GM18519 (cell line): ENCODE data around the gene RRP7A.
"Not testable (repeated sequence)": the region's sequence is repeated elsewhere in the genome, so short reads cannot be mapped to it uniquely, and the experiment has no call there.

Experiments
- ATAC-seq: cut with Tn5 transposase; IDR thresholded peaks from one replicate; pipeline ENCODE4 v1.9.1; 2021; ENCODE audit warnings: mild to moderate bottlenecking, moderate library complexity; ENCODE audit not compliant: unreplicated experiment, low FRiP score

Gene RRP7A

DNA sequence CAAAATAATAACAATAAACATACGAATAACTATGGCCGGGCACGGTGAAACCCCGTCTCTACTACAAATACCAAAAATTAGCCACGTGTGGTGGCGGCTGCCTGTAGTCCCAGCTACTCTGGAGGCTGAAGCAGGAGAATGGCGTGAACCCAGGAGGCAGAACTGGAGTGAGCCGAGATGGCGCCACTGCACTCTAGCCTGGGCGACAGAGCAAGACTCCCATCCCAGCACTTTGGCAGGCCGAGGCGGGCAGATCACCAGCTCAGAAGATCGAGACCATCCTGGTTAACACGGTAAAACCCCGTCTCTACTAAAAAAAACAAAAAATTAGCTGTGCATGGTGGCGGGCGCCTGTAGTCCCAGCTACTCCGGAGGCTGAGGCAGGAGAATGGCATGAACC lies 17.0 kb upstream of the RRP7A start:
- ATAC-seq, result not testable (repeated sequence)

DNA sequence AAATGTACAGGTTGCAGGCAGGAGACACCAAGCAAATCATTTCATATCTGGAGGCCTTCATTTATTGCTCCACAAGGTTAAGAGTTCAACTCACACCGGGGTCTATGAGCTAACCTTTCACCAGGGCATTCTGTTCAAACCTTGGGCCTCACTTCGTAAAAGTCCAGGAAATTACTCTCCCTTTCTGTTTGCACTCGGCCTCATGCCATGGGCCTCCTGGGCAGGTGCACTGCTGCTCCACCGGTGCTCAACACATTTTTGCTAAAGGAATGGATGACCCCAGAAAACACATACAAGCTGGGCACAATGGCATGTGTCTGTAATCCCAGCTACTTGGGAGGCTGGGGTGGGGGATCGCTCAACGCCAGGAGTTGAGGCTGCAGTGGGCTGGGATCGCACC lies 16.6 kb upstream of the RRP7A start:
- no peak for ATAC-seq

DNA sequence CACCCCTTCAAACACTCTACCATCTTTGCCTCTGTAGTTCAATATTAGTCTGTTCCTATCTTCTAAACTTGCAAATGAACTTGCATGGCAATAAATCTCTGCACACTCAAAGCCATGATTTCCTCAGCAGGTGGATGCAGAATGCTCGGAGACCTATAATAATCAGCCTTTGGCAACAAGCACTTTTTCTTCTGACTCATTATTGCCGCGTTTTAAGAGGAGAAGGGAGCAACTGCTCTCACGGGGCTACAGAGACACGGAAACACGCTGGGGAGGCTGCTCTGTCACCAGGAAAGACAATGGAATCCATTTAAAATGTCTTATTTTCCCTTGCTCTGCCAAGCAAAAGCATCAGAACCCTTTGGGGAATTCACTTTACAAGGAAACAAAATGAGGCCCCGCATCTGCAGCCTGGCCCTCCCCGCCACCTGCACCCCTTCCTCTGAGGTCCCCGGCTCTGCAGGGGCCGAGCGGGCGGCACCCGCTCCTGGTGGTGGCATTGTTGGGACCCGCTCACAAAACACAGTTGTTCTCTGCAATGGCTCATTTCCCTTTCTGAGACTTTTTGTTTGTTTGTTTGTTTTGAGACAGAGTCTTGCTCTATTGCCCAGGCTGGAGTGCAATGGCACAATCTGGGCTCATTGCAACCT lies 15.6 kb upstream of the RRP7A start:
- not testable (repeated sequence) for ATAC-seq

DNA sequence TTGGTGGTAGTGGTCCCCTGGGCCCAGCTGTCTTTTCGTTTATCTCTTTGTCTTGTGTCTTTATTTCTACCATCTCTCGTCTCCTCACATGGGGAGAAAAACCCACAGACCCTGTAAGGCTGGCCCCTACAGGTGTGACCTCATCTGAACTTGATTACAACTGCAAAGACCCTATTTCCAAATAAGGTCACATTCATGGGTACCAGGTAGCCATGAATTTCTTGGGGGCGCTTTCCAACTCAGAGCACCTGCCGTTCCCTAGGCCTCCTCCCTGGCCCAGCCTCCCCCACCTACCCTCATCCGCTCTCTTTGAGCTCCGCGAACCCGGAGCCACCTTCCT lies 14.0 kb upstream of the RRP7A start:
- ATAC-seq, result no peak

DNA sequence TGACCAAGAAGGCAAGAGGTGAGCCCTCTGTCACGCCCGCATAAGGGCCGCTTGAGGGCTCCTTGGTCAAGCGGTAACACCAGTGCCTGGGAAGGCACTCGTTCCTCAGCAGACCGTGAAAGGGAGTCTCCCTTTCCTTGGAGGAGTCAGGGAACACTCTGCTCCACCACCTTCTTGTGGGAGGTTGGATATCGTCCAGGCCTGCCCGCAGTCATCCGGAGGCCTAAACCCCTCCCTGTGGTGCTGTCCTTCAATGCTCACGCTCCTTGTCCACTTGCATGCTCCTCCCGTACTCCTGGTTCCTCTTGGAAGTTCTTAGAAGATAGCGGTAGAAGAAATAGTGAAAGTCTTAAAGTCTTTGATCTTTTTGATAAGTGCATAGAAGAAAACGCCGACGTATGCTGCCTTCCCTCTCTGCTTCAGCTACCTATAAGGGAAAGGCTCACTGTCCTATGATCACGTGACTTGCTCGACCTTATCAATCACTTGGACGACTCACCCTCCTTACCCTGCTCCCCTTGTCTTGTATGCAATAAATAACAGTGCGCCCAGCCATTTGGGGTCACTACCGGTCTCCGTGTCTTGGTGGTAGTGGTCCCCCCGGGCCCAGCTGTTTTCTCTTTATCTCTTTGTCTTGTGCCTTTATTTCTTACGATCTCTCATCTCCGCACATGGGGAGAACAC lies 11.9 kb upstream of the RRP7A start:
- not testable (repeated sequence) for ATAC-seq

DNA sequence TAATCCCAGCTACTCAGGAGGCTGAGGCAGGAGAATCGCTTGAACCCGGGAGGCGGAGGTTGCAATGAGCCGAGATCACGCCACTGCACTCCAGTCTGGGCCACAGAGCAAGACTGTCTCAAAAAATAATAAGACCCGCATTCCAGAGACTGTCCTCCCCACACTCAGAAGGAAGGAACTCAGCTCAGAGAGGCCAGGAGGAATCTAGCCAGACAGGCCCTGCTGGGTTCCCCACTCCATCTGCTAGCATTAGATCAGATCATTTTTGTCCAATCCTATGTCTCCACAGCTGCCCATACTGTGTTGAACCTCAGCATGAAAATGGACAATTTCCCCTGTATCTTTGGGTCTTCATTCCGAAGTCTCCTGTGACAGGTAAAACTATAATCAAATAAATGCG lies 9.8 kb upstream of the RRP7A start:
- not testable (repeated sequence) for ATAC-seq

DNA sequence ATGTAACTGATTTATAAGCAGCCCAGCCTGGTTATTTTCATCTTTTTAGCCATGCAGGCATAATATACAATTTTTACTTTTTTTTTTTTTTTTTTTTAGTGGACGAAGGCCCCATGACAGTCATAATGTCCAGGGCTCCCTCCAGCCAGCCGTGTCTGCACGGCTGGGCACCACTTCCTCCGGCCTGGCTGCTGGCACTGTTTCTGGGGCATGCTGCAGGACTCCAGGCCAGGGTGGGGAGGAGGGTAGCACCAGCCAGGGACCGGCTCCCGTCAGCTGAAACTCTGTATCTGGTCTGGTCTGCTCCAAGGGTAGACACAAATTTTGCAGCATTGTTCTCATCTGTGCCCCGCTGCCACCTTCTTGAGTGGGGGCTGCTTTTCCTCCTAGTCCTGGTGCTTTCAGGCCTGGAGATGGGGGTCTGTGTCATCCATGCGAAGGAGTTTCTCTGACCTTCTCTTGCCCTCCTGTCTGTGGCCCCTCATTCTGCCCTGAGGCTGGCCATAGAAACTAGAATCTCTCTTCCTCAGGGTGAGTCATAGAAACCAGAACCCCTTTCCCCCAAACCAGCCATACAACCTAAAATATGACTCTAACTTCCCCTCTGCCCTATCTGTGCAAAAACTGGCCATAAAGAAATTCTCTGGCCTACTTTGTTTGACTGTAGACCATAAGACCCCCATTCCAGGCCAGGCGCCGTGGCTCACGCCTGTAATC lies 9.2 kb upstream of the RRP7A start:
- ATAC-seq, result no peak

DNA sequence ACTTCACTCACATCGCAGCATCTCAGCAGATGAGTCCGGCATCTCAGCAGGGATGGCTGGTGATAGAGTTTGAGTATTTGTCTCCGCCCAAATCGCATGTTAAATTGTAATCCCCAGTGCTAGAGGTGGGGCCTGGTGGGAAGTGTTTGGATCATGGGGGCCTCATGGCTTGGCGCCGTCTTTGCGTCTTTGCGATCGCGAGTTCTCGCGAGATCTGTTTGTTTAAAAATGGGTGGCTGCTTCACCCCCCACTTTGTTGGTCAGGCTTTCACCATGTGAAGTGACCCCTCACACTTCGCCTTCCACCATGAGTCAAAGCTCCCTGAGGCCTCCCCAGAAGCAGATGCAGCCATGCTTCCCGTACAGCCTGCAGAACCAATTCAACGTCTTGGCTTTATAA lies 3.0 kb upstream of the RRP7A start:
- no peak for ATAC-seq

DNA sequence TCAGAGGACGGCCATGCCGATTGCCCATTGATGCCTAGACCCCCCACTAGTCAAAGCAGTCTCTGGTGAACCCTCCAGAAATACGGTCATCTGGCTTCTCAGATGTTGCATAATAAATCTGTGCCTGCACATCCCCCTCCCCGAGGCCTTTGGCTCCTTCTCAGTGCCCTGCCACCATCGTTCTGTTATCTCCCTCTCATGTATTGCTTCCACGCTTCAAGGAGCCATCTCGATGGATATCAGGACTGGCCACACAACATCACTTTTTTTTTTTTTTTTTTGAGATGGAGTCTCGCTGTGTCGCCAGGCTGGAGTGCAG lies 1.6 kb upstream of the RRP7A start:
- ATAC-seq, result no peak

DNA sequence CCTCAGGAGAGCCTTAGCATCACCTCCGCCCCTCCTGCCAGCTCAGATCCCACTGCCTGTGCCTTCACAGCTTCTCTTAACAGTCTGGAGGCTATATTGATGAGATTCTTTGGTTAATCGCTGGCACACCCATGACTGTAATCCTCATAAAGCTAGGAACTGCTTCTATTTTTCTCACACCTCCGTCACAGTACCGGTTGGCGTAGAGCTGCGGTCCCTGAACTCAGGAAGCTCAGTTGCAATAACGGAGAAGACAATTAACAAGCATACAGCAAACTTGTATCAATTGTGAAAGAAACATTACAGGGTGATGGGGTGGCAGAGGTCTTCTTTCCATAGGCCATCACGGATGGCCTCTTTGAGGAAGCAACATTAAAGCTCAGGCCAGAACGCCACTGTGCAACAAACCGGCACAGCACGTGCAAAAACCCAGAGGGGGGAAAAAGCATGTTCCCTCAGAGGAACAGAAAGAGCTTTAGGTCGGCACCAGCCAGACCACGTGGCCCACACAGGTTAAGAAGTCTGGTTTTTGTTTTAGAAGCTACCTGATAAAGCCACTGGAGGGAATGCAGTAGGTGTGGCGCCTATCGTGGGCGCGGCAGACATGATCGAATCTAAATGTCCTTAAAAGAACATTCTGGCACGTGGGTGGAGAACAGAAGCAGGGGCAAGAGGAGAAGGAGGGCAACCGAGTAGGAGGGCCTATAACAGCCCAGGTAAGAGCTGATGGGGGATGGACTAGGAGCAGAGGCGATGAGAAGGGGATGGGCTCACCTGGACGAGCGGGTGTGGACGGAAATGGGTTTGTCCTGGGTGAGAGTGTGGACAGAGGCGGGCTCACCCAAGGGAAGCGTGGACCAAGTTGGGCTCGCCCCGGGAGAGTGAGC lies 715 bp downstream of the RRP7A start:
- peak; percentile 12 for ATAC-seq

DNA sequence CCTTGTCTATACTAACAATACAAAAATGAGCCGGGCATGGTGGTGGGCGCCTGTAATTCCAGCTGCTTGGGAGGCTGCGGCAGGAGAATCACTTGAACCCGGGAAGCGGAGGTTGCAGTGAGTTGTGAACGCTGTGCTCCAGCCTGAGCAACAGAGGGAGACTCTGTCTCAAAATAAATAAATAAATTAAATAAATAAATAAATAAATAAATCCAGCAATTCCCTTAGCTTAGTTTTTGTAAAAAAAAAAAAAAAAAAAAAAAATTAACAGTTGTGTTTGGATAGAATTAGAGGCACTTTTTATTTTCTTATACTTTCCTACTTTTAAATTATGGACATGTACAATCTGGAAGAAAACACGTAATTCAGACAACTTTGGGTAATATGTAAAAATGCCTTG lies 2.5 kb downstream of the RRP7A start:
- ATAC-seq, result not testable (repeated sequence)

DNA sequence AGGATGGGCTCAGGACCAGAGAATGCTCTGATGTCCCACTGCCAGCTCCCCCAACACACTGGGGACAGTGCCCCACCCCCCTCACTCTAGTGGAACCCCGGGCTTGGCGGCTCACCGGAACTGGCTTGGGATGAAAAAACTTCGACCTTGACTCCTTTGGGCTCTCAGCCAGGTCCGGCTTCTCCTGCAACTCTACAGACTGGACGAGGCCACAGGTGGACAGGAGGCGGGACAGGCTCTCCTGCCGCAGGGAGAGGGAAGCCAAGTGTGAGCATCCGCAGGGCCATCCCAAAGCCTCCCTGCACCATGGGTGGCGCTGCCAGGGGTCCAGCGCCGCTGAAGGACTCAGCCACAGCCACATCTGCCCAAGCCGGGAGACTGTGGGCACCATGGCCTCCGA lies 3.7 kb downstream of the RRP7A start:
- ATAC-seq, result no peak

DNA sequence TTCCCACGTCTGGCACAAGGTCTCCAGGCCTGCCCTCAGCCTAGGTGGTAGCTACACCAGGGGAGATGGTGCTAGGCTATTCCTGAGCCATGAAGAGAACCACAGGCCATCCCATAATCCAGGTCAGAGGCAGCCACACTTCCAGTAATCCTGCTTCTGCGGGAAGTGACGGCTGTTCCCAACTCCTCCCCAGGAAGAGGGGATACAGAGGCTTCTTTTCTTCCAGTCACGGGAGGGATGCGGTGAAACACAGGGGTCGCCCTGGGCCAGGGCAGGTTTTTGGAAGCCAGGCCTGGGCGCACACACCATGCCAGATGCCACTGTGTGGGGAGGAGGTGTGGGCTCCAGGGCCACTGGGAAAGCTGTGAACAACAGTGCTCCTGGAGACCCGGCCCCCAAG lies 4.3 kb downstream of the RRP7A start:
- ATAC-seq, result not testable (repeated sequence)

DNA sequence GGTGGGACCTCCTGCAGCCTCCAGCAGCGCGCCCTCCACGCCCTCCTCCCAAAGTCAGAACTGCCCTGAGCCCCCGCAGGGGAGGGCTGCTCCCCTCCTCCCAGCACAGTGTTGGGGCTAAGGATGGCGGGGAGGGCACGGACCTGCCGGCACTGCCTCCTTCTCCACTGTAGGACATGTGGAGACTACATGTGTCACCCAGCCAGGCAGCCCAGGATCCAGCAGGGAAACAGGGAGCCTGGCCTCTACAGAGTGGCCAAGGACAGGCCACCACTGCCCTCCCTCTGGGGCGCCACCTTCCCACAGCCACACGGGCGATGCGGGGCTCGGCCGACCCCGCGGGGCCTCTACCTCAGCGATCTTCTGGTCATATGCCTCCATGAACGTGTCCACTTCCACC lies 5.3 kb downstream of the RRP7A start:
- not testable (repeated sequence) for ATAC-seq

DNA sequence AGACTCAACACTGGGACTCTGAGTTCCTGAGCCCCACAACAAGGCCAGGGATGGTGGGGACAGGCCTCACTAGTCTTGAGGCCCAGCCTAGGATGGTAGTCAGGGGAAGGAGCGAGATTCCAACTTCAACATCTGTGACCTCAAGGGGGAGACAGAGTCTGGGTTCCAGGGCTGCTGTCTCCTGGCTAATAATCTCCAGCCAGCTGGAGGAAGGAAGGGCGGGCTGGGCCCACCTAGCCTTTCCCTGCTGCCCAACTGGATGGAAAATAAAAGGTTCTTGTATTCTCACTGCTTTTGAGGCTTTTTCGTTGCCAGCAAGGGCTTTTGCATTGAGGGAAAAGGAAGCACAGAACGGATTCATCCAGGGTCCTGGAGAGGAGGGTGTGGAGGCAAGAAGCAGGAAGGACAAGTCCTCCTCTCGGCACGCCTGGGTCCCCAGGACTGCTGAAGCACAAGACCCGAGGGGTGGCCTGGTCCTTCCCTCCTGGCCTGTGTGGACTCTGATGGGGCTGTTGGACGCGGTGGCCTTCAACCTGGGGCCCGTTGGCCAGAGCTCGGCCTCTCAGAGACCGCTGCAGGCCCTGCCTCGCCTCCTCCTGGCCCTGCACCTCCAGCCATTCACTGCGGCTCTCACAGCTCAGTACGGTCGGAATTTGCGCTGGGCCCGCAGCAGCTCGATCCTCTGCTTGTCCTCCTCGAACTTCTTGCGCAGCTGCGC lies 7.2 kb downstream of the RRP7A start:
- ATAC-seq, result not testable (repeated sequence)

DNA sequence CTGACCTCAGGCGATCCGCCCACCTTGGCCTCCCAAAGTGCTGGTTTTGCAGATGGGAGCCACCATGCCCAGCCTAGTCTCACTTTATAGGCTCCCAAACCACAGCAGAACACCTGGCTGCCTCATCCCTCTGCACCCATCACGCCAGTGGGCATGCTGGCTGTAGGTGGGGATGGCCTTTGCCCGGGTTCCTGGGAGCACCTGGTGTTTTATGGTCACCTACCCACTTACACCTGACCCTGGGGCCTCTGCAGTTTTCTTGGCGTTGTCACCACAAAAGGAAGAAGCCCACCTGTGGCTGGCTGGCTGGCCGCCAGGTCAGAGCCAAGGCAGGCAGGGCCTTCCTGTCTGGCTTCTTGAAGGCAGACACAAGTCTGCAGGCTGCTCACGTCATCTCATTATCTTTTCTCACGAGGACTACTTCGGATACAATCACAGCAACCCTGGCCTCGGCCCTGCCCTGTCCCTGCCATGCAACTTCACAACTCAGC lies 8.2 kb downstream of the RRP7A start:
- no peak for ATAC-seq

DNA sequence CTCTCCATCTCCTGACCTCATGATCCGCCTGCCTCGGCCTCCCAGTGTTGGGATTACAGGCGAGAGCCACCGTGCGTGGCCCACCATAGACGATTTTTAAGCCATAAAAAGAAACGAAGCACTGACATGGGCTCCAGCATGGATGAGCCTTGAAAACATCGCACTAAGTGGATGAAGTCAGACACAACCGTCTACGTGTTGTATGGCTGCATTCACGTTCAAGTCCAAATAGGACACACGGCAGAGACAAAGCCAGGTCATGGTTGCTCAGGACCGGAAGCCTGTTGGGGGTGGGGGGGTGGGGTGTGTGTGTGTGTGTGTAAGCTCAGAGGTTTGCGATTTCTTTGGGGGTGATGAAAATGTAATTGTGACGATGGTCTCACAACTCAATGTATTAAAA lies 10.0 kb downstream of the RRP7A start:
- no peak for ATAC-seq

DNA sequence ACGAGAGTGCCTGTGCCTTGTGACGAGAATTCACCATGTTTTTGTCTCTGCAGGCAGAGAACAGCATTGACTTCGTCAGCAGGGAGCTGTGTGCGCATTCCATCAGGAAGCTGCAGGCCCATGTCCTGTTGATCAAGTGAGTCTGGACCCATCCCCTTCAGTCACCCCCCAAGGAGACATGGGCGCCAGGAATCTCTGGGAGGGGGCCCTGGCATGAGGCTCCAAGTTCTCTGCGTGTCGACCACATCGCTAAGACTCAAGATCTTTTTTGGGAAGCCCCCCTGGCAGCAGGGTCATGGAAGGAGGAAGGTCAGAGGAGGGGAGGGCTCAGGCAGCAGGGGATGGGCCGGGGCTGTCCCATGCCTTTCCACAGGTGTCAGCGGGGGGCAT lies 10.6 kb downstream of the RRP7A start:
- not testable (repeated sequence) for ATAC-seq

DNA sequence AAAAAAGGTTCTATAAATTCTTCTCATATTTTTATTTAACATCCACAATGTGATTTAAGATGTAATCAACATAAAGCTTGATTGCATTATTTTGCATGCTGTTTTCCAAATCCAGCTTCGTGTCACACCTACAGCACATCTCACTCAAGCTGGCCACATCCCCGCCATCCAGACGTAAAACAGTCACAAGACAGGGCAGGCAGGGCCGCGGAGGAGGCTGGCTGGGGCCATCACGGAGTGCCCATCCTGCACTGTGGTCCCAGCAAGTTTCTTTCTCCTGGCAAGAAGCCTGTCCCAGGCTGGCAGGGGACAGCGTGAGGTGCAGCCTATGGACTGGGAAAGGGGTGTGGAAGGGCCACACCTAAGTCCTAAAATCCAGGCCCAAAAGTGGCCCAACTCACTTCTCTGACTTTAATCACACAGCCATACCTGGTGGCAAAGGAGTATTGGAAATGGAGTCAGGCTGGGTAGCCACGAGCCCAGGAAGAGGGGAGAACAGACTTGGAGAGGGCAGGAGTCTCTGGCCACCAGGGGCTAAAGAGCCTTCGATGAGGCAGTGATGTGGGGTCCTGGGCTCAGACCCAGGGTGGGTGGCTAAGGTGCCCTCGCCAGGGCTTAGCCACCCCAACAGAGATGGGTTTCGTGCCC lies 11.1 kb downstream of the RRP7A start:
- not testable (repeated sequence) for ATAC-seq

DNA sequence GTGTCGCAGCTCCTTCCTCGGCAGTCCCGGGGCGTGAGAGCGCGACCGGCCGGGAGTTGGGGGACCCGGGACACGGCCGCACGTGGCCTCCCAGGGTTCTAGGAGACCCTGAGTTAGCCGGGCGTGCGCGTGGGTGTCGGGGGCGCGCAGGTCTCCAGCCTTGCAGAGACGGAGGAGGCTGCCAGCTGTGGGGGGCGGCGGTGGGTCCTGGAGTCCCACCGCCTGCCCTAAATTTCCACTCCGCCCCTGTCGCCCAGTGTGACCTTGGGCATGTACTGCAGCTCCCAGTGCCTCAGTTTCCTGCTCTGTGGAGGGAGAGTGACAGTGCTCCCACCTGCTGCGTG lies 18.8 kb downstream of the RRP7A start:
- no peak for ATAC-seq
